DND-41 (cell line): ENCODE results near the gene CREBZF.
"Not testable (repeated sequence)": the region's sequence is repeated elsewhere in the genome, so short reads cannot be mapped to it uniquely, and the experiment has no call there.

Experiments
- ATAC-seq: fragments of 200-7000 bp; cut with Tn5 transposase; 3 replicates; pipeline ENCODE4 v1.9.1; 2021; ENCODE audit warnings: low read depth; ENCODE audit not compliant: insufficient read depth
- DNase-seq: peaks from one replicate; pipeline ENCODE4 v3.0.0-alpha.2; 2020
- H2AFZ ChIP-seq: 2 replicates; pipeline ENCODE4 v1.6.0; 2012; ENCODE audit warnings: low read depth, low read length
- H3K27ac ChIP-seq: 2 replicates; pipeline ENCODE4 v1.5.1; 2012; ENCODE audit warnings: low read length, inconsistent platforms
- H3K27me3 ChIP-seq: fragments of 200-600 bp; sonication (generic); 2 replicates; pipeline ENCODE4 v1.6.0; 2012; ENCODE audit warnings: low read length, mild to moderate bottlenecking, inconsistent platforms; ENCODE audit not compliant: insufficient read depth, poor library complexity
- H3K36me3 ChIP-seq: 2 replicates; pipeline ENCODE4 v1.5.1; 2012; ENCODE audit warnings: low read length, inconsistent platforms; ENCODE audit not compliant: insufficient read depth
- H3K4me1 ChIP-seq: 2 replicates; pipeline ENCODE4 v1.5.1; 2012; ENCODE audit warnings: mild to moderate bottlenecking, low read length; ENCODE audit not compliant: insufficient read depth
- H3K4me2 ChIP-seq: 2 replicates; pipeline ENCODE4 v1.6.0; 2012; ENCODE audit warnings: mild to moderate bottlenecking, moderate library complexity, low read length, inconsistent platforms; ENCODE audit not compliant: insufficient read depth
- H3K4me3 ChIP-seq, 2 experiments: fragments of 200-600 bp in 1 of 2; shearing (Covaris generic) in 1 of 2; 2 replicates each; pipeline ENCODE4 v1.5.1; 2012 to 2016; ENCODE audit warnings: inconsistent platforms in 2 of 2, low read length in 2 of 2, mild to moderate bottlenecking in 2 of 2, low read depth in 1 of 2, moderate library complexity in 1 of 2
- H3K79me2 ChIP-seq: 2 replicates; pipeline ENCODE4 v1.6.0; 2012; ENCODE audit warnings: low read length, inconsistent platforms; ENCODE audit not compliant: insufficient read depth
- H3K9ac ChIP-seq: 2 replicates; pipeline ENCODE4 v1.6.0; 2012; ENCODE audit warnings: low read depth, mild to moderate bottlenecking, inconsistent platforms, low read length, moderate library complexity
- H3K9me3 ChIP-seq: 2 replicates; pipeline ENCODE4 v1.5.1; 2012; ENCODE audit warnings: low read length, moderate library complexity, mild to moderate bottlenecking, inconsistent platforms; ENCODE audit not compliant: insufficient read depth, severe bottlenecking
- H4K20me1 ChIP-seq: 2 replicates; pipeline ENCODE4 v1.6.0; 2012; ENCODE audit warnings: low read length; ENCODE audit not compliant: insufficient read depth
- EZH2 ChIP-seq: IDR thresholded peaks from 3 replicates; pipeline ENCODE4 v1.6.1; 2012; ENCODE audit warnings: borderline replicate concordance, low read depth, mild to moderate bottlenecking, moderate library complexity, low read length, inconsistent platforms; ENCODE audit not compliant: severe bottlenecking
- TF ChIP-seq, protein P1 (sequence below): IDR thresholded peaks from 2 replicates; pipeline ENCODE4 v1.5.1; 2012; ENCODE audit warnings: borderline replicate concordance, low read length, moderate library complexity, mild to moderate bottlenecking; ENCODE audit not compliant: poor library complexity, severe bottlenecking; ENCODE audit errors: extremely low read depth

CREBZF gene

DNA sequence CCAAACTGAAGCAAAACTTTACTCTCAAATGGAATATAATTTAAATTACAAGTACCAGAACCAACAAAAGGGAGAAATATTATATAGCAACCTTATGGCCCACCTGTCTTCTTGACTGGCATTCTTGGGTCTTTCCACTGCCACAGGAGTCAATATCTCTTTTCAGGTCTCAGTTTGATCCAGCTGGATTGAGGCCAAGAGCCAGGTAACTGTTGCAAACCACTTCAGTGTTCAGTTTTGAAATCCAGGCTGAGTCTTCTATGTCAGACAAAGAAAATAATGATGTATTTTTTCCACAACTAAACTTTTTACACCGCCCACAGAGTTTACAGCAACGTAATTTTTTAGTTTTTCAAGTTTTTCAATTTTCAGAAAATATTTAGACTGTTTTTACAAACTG lies 38.4 kb downstream of the CREBZF start:
- Histone ChIP-seq H3K4me2 (peak overlapping the region; percentile 19; the same call in 1 of the 2 replicates), H3K4me3 (no peak overlapping the region), H3K79me2 (peaks cover 35% of the 10 kb centered on the region), H2AFZ (no peak overlapping the region), H3K9ac (no peak overlapping the region), H3K36me3 (peaks cover 9% of the 10 kb centered on the region), H3K9me3 (no peaks in the 10 kb centered on the region), H3K27ac (no peak overlapping the region), H3K27me3 (no peaks in the 10 kb centered on the region), H3K4me1 (peaks cover 38% of the 10 kb centered on the region), H4K20me1 (no peaks in the 10 kb centered on the region)
- ATAC-seq (no peak), DNase-seq (no peak)
- TF ChIP-seq, protein P1, sequence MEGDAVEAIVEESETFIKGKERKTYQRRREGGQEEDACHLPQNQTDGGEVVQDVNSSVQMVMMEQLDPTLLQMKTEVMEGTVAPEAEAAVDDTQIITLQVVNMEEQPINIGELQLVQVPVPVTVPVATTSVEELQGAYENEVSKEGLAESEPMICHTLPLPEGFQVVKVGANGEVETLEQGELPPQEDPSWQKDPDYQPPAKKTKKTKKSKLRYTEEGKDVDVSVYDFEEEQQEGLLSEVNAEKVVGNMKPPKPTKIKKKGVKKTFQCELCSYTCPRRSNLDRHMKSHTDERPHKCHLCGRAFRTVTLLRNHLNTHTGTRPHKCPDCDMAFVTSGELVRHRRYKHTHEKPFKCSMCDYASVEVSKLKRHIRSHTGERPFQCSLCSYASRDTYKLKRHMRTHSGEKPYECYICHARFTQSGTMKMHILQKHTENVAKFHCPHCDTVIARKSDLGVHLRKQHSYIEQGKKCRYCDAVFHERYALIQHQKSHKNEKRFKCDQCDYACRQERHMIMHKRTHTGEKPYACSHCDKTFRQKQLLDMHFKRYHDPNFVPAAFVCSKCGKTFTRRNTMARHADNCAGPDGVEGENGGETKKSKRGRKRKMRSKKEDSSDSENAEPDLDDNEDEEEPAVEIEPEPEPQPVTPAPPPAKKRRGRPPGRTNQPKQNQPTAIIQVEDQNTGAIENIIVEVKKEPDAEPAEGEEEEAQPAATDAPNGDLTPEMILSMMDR = no peak
- TF ChIP-seq EZH2 = no peak

GRCh38 chr11:85620256-85620655 lies 44.7 kb downstream of the CREBZF start:
- H3K9me3 ChIP-seq = no peaks in the 10 kb centered on the region
- H2AFZ ChIP-seq = no peak overlapping the region
- TF ChIP-seq, protein P1 = no peak
- no peak for TF ChIP-seq EZH2
- H3K27me3 ChIP-seq = no peaks in the 10 kb centered on the region
- H3K79me2 ChIP-seq = no peaks in the 10 kb centered on the region
- DNase-seq = no peak
- no peaks in the 10 kb centered on the region for H4K20me1 ChIP-seq
- no peak overlapping the region for H3K4me2 ChIP-seq
- no peak overlapping the region for H3K9ac ChIP-seq
- H3K4me3 ChIP-seq = no peak overlapping the region
- no peak for ATAC-seq
- H3K36me3 ChIP-seq = no peaks in the 10 kb centered on the region
- H3K27ac ChIP-seq = no peak overlapping the region
- H3K4me1 ChIP-seq = no peaks in the 10 kb centered on the region

- H3K36me3 ChIP-seq = no peaks in the 10 kb centered on the region
- H3K9ac ChIP-seq = no peak overlapping the region
- H2AFZ ChIP-seq = no peak overlapping the region
- no peaks in the 10 kb centered on the region for H3K4me1 ChIP-seq
- no peak for DNase-seq
- H3K4me2 ChIP-seq = no peak overlapping the region
- ATAC-seq = no peak
- TF ChIP-seq, protein P1 = no peak
- no peak for TF ChIP-seq EZH2
- no peak overlapping the region for H3K27ac ChIP-seq
- H3K27me3 ChIP-seq = no peaks in the 10 kb centered on the region
- H3K9me3 ChIP-seq = no peaks in the 10 kb centered on the region
- H3K79me2 ChIP-seq = no peaks in the 10 kb centered on the region
- H3K4me3 ChIP-seq = no peak overlapping the region
- no peaks in the 10 kb centered on the region for H4K20me1 ChIP-seq
Observed at GRCh38 chr11:85619499-85619898, 45.4 kb downstream of the CREBZF start.

DNA sequence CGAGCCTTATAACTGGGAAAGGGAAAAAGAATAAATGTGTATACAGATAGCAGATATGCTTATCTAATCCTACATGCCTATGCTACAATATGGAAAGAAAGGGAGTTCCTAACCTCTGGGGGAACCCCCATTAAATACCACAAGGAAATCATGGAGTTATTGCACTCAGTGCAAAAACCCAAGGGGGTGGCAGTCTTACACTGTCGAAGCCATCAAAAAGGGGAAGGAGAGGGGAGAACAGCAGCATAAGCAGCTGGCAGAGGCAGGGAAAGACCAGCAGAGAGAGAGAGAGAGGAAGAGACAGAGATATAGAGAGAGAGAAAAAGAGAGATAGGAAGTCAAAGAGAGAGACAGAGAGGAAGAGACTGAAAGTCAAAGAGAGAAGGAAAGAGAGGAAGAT lies 53.3 kb downstream of the CREBZF start:
- H3K4me3 ChIP-seq, H3K27ac ChIP-seq, H2AFZ ChIP-seq, H3K36me3 ChIP-seq, H3K27me3 ChIP-seq, DNase-seq, H3K9ac ChIP-seq, ATAC-seq, H3K4me2 ChIP-seq, H3K79me2 ChIP-seq, H4K20me1 ChIP-seq, H3K9me3 ChIP-seq, H3K4me1 ChIP-seq: not testable (repeated sequence)
